ENCODE results near the gene KDM6A. TPM values are rescaled to one million over a fixed set of nuclear protein-coding genes. Genes with fewer than 3 reads are reported as not detected.
"Not testable (repeated sequence)": the region's sequence is repeated elsewhere in the genome, so short reads cannot be mapped to it uniquely, and the experiment has no call there.

Gene KDM6A
- total and polyA plus RNA-seq, 2 donors (not counting 1 experiment from before 2014, with no cell fraction given) = 13.8 to 28.4 TPM

DNA sequence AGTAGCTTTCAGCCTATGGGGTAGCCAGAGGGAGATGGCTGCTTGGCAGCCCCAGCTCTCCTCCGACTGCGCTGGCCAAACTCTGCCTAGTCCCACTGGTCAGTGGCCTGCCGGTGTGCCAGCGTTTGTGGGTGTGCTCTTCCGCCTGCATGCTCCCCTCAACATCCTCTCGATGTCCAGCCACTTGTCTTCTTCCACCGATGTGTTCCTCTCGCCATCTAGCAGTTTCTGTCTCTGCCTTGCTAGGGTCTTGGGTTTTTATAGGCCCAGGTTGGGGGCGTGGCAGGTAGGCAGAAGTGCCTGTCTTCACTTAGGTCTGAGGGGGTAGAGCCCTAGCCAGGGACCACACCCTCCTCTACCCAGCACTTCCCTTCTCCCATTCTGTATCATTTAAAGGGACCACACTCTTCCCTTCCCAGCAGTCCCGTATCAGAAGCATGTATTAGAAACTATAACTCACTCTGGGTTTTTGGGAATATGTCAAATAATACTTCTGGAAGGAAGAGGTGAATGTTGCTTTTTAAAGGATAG lies 124.4 kb downstream of the KDM6A start:
- H3K9ac ChIP-seq (ENCODE audit: insufficient read depth, low read length) = no peak overlapping the region
- no peaks in the 10 kb centered on the region for H3K4me1 ChIP-seq (ENCODE audit: control insufficient read depth, extremely low read depth, insufficient read depth, low read length)
- no peaks in the 10 kb centered on the region for H4K20me1 ChIP-seq (ENCODE audit: control insufficient read depth, extremely low read depth, insufficient read depth, low read length)
- H3K4me2 ChIP-seq (ENCODE audit: extremely low read depth, insufficient read depth, low read length) = no peak overlapping the region
- no peak overlapping the region for H3K27ac ChIP-seq (ENCODE audit: insufficient read depth, low read length)
- no peak overlapping the region for H2AFZ ChIP-seq (ENCODE audit: low read length)
- no peaks in the 10 kb centered on the region for H3K9me3 ChIP-seq (ENCODE audit: control insufficient read depth, insufficient read depth, low read depth, low read length)
- no peaks in the 10 kb centered on the region for H3K79me2 ChIP-seq (ENCODE audit: control insufficient read depth, insufficient read depth, low read length)
- H3K27me3 ChIP-seq (ENCODE audit: control insufficient read depth, insufficient read depth, low read length) = no peaks in the 10 kb centered on the region
- no peak overlapping the region for H3K4me3 ChIP-seq (replicated peaks in 1 of 4; ENCODE audit: control extremely low read depth in 1 of 4, insufficient read depth in 1 of 4, low read depth in 3 of 4, low read length in 4 of 4)
- DNase-seq (ENCODE audit: low read depth in 2 of 2) = no peak
- no peak for TF ChIP-seq EZH2 (IDR thresholded peaks at IDR 0.05; ENCODE audit: low read length, missing control alignments)
- TF ChIP-seq, protein P1, sequence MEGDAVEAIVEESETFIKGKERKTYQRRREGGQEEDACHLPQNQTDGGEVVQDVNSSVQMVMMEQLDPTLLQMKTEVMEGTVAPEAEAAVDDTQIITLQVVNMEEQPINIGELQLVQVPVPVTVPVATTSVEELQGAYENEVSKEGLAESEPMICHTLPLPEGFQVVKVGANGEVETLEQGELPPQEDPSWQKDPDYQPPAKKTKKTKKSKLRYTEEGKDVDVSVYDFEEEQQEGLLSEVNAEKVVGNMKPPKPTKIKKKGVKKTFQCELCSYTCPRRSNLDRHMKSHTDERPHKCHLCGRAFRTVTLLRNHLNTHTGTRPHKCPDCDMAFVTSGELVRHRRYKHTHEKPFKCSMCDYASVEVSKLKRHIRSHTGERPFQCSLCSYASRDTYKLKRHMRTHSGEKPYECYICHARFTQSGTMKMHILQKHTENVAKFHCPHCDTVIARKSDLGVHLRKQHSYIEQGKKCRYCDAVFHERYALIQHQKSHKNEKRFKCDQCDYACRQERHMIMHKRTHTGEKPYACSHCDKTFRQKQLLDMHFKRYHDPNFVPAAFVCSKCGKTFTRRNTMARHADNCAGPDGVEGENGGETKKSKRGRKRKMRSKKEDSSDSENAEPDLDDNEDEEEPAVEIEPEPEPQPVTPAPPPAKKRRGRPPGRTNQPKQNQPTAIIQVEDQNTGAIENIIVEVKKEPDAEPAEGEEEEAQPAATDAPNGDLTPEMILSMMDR (conservative IDR thresholded peaks at IDR 0.05 in 1 of 2, IDR thresholded peaks at IDR 0.05 in 1 of 2; ENCODE audit: low read depth in 1 of 2, low read length in 2 of 2) = no peak
- no peaks in the 10 kb centered on the region for H3K36me3 ChIP-seq (ENCODE audit: control insufficient read depth, insufficient read depth, low read length)

DNA sequence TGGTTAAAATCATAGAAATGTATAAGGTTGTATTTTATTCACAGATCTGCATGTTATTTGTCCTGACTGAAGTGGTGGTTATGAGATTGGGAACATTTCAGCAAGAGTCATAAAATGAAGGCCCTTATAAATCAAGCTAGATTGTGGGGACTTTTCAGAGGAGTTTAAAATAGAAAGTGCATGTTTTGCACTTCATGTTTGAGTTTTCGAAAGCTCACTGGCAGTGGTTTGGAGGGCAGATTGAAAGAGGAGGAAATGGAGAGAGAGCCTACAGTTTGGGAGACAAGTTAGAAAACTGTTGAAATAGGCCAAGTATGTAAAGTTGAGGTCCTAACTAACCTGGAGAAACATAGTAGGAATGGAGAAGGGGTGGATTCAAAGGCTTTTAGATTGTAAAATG lies 124.9 kb downstream of the KDM6A start:
- Histone ChIP-seq H3K4me1 (ENCODE audit: control insufficient read depth, extremely low read depth, insufficient read depth, low read length) (no peaks in the 10 kb centered on the region), H3K9me3 (ENCODE audit: control insufficient read depth, insufficient read depth, low read depth, low read length) (no peaks in the 10 kb centered on the region), H3K4me2 (ENCODE audit: extremely low read depth, insufficient read depth, low read length) (no peak overlapping the region), H4K20me1 (ENCODE audit: control insufficient read depth, extremely low read depth, insufficient read depth, low read length) (no peaks in the 10 kb centered on the region), H3K36me3 (ENCODE audit: control insufficient read depth, insufficient read depth, low read length) (no peaks in the 10 kb centered on the region), H3K27ac (ENCODE audit: insufficient read depth, low read length) (no peak overlapping the region), H3K9ac (ENCODE audit: insufficient read depth, low read length) (no peak overlapping the region), H3K27me3 (ENCODE audit: control insufficient read depth, insufficient read depth, low read length) (no peaks in the 10 kb centered on the region), H3K4me3 (replicated peaks in 1 of 4; ENCODE audit: control extremely low read depth in 1 of 4, insufficient read depth in 1 of 4, low read depth in 3 of 4, low read length in 4 of 4) (no peak overlapping the region), H3K79me2 (ENCODE audit: control insufficient read depth, insufficient read depth, low read length) (no peaks in the 10 kb centered on the region), H2AFZ (ENCODE audit: low read length) (no peak overlapping the region)
- DNase-seq (ENCODE audit: low read depth in 2 of 2) = no peak
- TF ChIP-seq, protein P1 (conservative IDR thresholded peaks at IDR 0.05 in 1 of 2, IDR thresholded peaks at IDR 0.05 in 1 of 2; ENCODE audit: low read depth in 1 of 2, low read length in 2 of 2) = no peak
- TF ChIP-seq EZH2 (IDR thresholded peaks at IDR 0.05; ENCODE audit: low read length, missing control alignments) = no peak

DNA sequence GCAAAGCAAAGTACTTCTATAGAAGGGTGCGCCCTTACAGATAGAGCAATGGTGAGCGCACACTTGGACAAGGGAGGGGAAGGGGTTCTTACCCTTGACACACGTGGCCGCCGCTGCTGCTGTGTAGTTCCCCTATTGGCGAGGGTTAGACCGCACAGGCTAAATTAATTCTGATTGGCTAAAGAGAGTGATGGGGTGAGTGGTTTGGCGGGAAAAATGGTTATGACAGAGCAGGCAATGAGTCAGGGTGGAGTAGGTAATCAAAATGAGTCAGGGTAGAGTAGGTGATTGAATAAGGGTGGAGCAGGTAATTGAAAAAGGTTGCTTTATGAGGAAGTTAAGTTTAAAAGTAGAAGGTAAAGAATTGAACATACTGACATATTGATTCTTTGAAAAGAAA lies 126.2 kb downstream of the KDM6A start:
- not testable (repeated sequence) for H3K27ac ChIP-seq (ENCODE audit: insufficient read depth, low read length); H4K20me1 ChIP-seq (ENCODE audit: control insufficient read depth, extremely low read depth, insufficient read depth, low read length); H3K9me3 ChIP-seq (ENCODE audit: control insufficient read depth, insufficient read depth, low read depth, low read length); H3K27me3 ChIP-seq (ENCODE audit: control insufficient read depth, insufficient read depth, low read length); H3K4me1 ChIP-seq (ENCODE audit: control insufficient read depth, extremely low read depth, insufficient read depth, low read length); H3K36me3 ChIP-seq (ENCODE audit: control insufficient read depth, insufficient read depth, low read length); H2AFZ ChIP-seq (ENCODE audit: low read length); H3K4me3 ChIP-seq (replicated peaks in 1 of 4; ENCODE audit: control extremely low read depth in 1 of 4, insufficient read depth in 1 of 4, low read depth in 3 of 4, low read length in 4 of 4); H3K4me2 ChIP-seq (ENCODE audit: extremely low read depth, insufficient read depth, low read length); H3K9ac ChIP-seq (ENCODE audit: insufficient read depth, low read length); DNase-seq (ENCODE audit: low read depth in 2 of 2); H3K79me2 ChIP-seq (ENCODE audit: control insufficient read depth, insufficient read depth, low read length)

DNA sequence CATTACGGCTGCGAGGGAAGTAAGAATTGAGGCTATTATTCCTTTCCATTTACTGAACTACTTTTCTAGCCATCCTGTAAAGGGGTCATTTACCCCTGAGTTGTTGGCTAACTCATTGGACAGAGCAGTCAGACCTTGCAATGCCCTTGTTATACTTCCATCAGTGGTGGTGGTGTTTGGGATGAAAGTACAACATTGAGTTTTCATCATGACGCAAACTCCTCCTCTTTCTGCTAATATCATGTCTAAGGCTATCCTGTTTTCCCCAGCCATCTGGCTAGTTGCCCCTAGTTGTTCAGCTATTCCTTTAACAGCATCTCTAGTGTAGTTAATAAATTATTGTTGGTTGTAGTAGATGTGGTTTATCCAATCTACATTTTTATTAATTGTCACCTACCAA lies 126.9 kb downstream of the KDM6A start:
- H3K4me1 ChIP-seq (ENCODE audit: control insufficient read depth, extremely low read depth, insufficient read depth, low read length); H3K27ac ChIP-seq (ENCODE audit: insufficient read depth, low read length); H3K4me2 ChIP-seq (ENCODE audit: extremely low read depth, insufficient read depth, low read length); H2AFZ ChIP-seq (ENCODE audit: low read length); H4K20me1 ChIP-seq (ENCODE audit: control insufficient read depth, extremely low read depth, insufficient read depth, low read length); H3K4me3 ChIP-seq (replicated peaks in 1 of 4; ENCODE audit: control extremely low read depth in 1 of 4, insufficient read depth in 1 of 4, low read depth in 3 of 4, low read length in 4 of 4); H3K9me3 ChIP-seq (ENCODE audit: control insufficient read depth, insufficient read depth, low read depth, low read length); H3K9ac ChIP-seq (ENCODE audit: insufficient read depth, low read length); H3K36me3 ChIP-seq (ENCODE audit: control insufficient read depth, insufficient read depth, low read length); DNase-seq (ENCODE audit: low read depth in 2 of 2); H3K79me2 ChIP-seq (ENCODE audit: control insufficient read depth, insufficient read depth, low read length); H3K27me3 ChIP-seq (ENCODE audit: control insufficient read depth, insufficient read depth, low read length): not testable (repeated sequence)
